ENCODE data around the gene CEP63. TPM values are rescaled to one million over a fixed set of nuclear protein-coding genes. Genes with fewer than 3 reads are reported as not detected.

CEP63 gene
- total RNA-seq, 1 donor from 2014 or later = 60.5 TPM

- Histone ChIP-seq H3K4me1 (ENCODE audit: control insufficient read depth in 3 of 3, insufficient read depth in 3 of 3, low read length in 3 of 3) (peaks cover 0 to 3% (median 0%) of the 10 kb centered on the region in 3 donors), H3K27me3 (ENCODE audit: control insufficient read depth in 3 of 3, insufficient read depth in 3 of 3, low read length in 3 of 3) (no peaks in the 10 kb centered on the region), H3K9ac (ENCODE audit: low read depth in 1 of 3, low read length in 3 of 3) (no peak overlapping the region), H3K9me3 (ENCODE audit: control insufficient read depth in 3 of 3, low read length in 3 of 3) (peaks cover 3 to 4% (median 4%) of the 10 kb centered on the region in 3 donors), H3K27ac (ENCODE audit: low read depth, low read length) (no peak overlapping the region), H3K4me3 (ENCODE audit: low read length in 3 of 3) (no peak overlapping the region), H3K36me3 (ENCODE audit: control insufficient read depth in 3 of 3, insufficient read depth in 3 of 3, low read length in 3 of 3) (no peaks in the 10 kb centered on the region)
These were observed 40.5 kb downstream of the CEP63 start for GRCh38 chr3:134526319-134526718.

- no peaks in the 10 kb centered on the region for H3K36me3 ChIP-seq (ENCODE audit: control insufficient read depth in 3 of 3, insufficient read depth in 3 of 3, low read length in 3 of 3)
- H3K4me1 ChIP-seq (ENCODE audit: control insufficient read depth in 3 of 3, insufficient read depth in 3 of 3, low read length in 3 of 3) = peaks cover 0 to 3% (median 0%) of the 10 kb centered on the region in 3 donors
- peaks cover 3 to 4% (median 4%) of the 10 kb centered on the region in 3 donors for H3K9me3 ChIP-seq (ENCODE audit: control insufficient read depth in 3 of 3, low read length in 3 of 3)
- no peak overlapping the region for H3K27ac ChIP-seq (ENCODE audit: low read depth, low read length)
- H3K9ac ChIP-seq (ENCODE audit: low read depth in 1 of 3, low read length in 3 of 3) = no peak overlapping the region
- H3K4me3 ChIP-seq (ENCODE audit: low read length in 3 of 3) = no peak overlapping the region
- no peaks in the 10 kb centered on the region for H3K27me3 ChIP-seq (ENCODE audit: control insufficient read depth in 3 of 3, insufficient read depth in 3 of 3, low read length in 3 of 3)
These were observed 41.2 kb downstream of the CEP63 start for GRCh38 chr3:134527037-134527436.

- Histone ChIP-seq H3K9me3 (ENCODE audit: control insufficient read depth in 3 of 3, low read length in 3 of 3) (peaks cover 2 to 4% (median 3%) of the 10 kb centered on the region in 3 donors), H3K4me3 (ENCODE audit: low read length in 3 of 3) (no peak overlapping the region), H3K27me3 (ENCODE audit: control insufficient read depth in 3 of 3, insufficient read depth in 3 of 3, low read length in 3 of 3) (no peaks in the 10 kb centered on the region), H3K4me1 (ENCODE audit: control insufficient read depth in 3 of 3, insufficient read depth in 3 of 3, low read length in 3 of 3) (peaks cover 0 to 3% (median 0%) of the 10 kb centered on the region in 3 donors), H3K9ac (ENCODE audit: low read depth in 1 of 3, low read length in 3 of 3) (no peak overlapping the region), H3K36me3 (ENCODE audit: control insufficient read depth in 3 of 3, insufficient read depth in 3 of 3, low read length in 3 of 3) (peaks cover 0 to 2% (median under 1%) of the 10 kb centered on the region in 3 donors), H3K27ac (ENCODE audit: low read depth, low read length) (no peak overlapping the region)
These were observed 41.8 kb downstream of the CEP63 start for GRCh38 chr3:134527538-134528186.

- Histone ChIP-seq H3K27me3 (ENCODE audit: control insufficient read depth in 3 of 3, insufficient read depth in 3 of 3, low read length in 3 of 3) (no peaks in the 10 kb centered on the region), H3K9ac (ENCODE audit: low read depth in 1 of 3, low read length in 3 of 3) (no peak overlapping the region), H3K36me3 (ENCODE audit: control insufficient read depth in 3 of 3, insufficient read depth in 3 of 3, low read length in 3 of 3) (peaks cover 13 to 23% (median 20%) of the 10 kb centered on the region in 3 donors), H3K9me3 (ENCODE audit: control insufficient read depth in 3 of 3, low read length in 3 of 3) (no peaks in the 10 kb centered on the region), H3K4me3 (ENCODE audit: low read length in 3 of 3) (no peak overlapping the region), H3K27ac (ENCODE audit: low read depth, low read length) (no peak overlapping the region), H3K4me1 (ENCODE audit: control insufficient read depth in 3 of 3, insufficient read depth in 3 of 3, low read length in 3 of 3) (peaks cover 0 to 3% (median 0%) of the 10 kb centered on the region in 3 donors)
These were observed 47.6 kb downstream of the CEP63 start for GRCh38 chr3:134533493-134533892.

GRCh38 chr3:134535186-134535970, 49.5 kb downstream of the CEP63 start:
- no peak overlapping the region for H3K4me3 ChIP-seq (ENCODE audit: low read length in 3 of 3)
- no peak overlapping the region for H3K9ac ChIP-seq (ENCODE audit: low read depth in 1 of 3, low read length in 3 of 3)
- peaks cover 13 to 23% (median 20%) of the 10 kb centered on the region in 3 donors for H3K36me3 ChIP-seq (ENCODE audit: control insufficient read depth in 3 of 3, insufficient read depth in 3 of 3, low read length in 3 of 3)
- peaks cover 0 to 3% (median 0%) of the 10 kb centered on the region in 3 donors for H3K4me1 ChIP-seq (ENCODE audit: control insufficient read depth in 3 of 3, insufficient read depth in 3 of 3, low read length in 3 of 3)
- no peak overlapping the region for H3K27ac ChIP-seq (ENCODE audit: low read depth, low read length)
- H3K27me3 ChIP-seq (ENCODE audit: control insufficient read depth in 3 of 3, insufficient read depth in 3 of 3, low read length in 3 of 3) = no peaks in the 10 kb centered on the region
- H3K9me3 ChIP-seq (ENCODE audit: control insufficient read depth in 3 of 3, low read length in 3 of 3) = no peaks in the 10 kb centered on the region

GRCh38 chr3:134536781-134537180, 50.9 kb downstream of the CEP63 start:
- Histone ChIP-seq H3K36me3 (ENCODE audit: control insufficient read depth in 3 of 3, insufficient read depth in 3 of 3, low read length in 3 of 3) (peaks cover 13 to 23% (median 20%) of the 10 kb centered on the region in 3 donors), H3K9ac (ENCODE audit: low read depth in 1 of 3, low read length in 3 of 3) (no peak overlapping the region), H3K4me3 (ENCODE audit: low read length in 3 of 3) (no peak overlapping the region), H3K27me3 (ENCODE audit: control insufficient read depth in 3 of 3, insufficient read depth in 3 of 3, low read length in 3 of 3) (no peaks in the 10 kb centered on the region), H3K27ac (ENCODE audit: low read depth, low read length) (no peak overlapping the region), H3K4me1 (ENCODE audit: control insufficient read depth in 3 of 3, insufficient read depth in 3 of 3, low read length in 3 of 3) (no peaks in the 10 kb centered on the region), H3K9me3 (ENCODE audit: control insufficient read depth in 3 of 3, low read length in 3 of 3) (no peaks in the 10 kb centered on the region)

GRCh38 chr3:134542287-134542958, 56.6 kb downstream of the CEP63 start:
- Histone ChIP-seq H3K27me3 (ENCODE audit: control insufficient read depth in 3 of 3, insufficient read depth in 3 of 3, low read length in 3 of 3) (no peaks in the 10 kb centered on the region), H3K27ac (ENCODE audit: low read depth, low read length) (no peak overlapping the region), H3K9ac (ENCODE audit: low read depth in 1 of 3, low read length in 3 of 3) (no peak overlapping the region), H3K4me1 (ENCODE audit: control insufficient read depth in 3 of 3, insufficient read depth in 3 of 3, low read length in 3 of 3) (no peaks in the 10 kb centered on the region), H3K9me3 (ENCODE audit: control insufficient read depth in 3 of 3, low read length in 3 of 3) (no peaks in the 10 kb centered on the region), H3K4me3 (ENCODE audit: low read length in 3 of 3) (no peak overlapping the region), H3K36me3 (ENCODE audit: control insufficient read depth in 3 of 3, insufficient read depth in 3 of 3, low read length in 3 of 3) (peaks cover 9 to 16% (median 10%) of the 10 kb centered on the region in 3 donors)

GRCh38 chr3:134543113-134543512, 57.3 kb downstream of the CEP63 start:
- H3K9me3 ChIP-seq (ENCODE audit: control insufficient read depth in 3 of 3, low read length in 3 of 3) = no peaks in the 10 kb centered on the region
- peaks cover 4 to 16% (median 9%) of the 10 kb centered on the region in 3 donors for H3K36me3 ChIP-seq (ENCODE audit: control insufficient read depth in 3 of 3, insufficient read depth in 3 of 3, low read length in 3 of 3)
- H3K27ac ChIP-seq (ENCODE audit: low read depth, low read length) = no peak overlapping the region
- no peaks in the 10 kb centered on the region for H3K4me1 ChIP-seq (ENCODE audit: control insufficient read depth in 3 of 3, insufficient read depth in 3 of 3, low read length in 3 of 3)
- H3K9ac ChIP-seq (ENCODE audit: low read depth in 1 of 3, low read length in 3 of 3) = no peak overlapping the region
- no peak overlapping the region for H3K4me3 ChIP-seq (ENCODE audit: low read length in 3 of 3)
- H3K27me3 ChIP-seq (ENCODE audit: control insufficient read depth in 3 of 3, insufficient read depth in 3 of 3, low read length in 3 of 3) = no peaks in the 10 kb centered on the region

GRCh38 chr3:134544316-134544715, 58.5 kb downstream of the CEP63 start:
- Histone ChIP-seq H3K4me3 (ENCODE audit: low read length in 3 of 3) (no peak overlapping the region), H3K9me3 (ENCODE audit: control insufficient read depth in 3 of 3, low read length in 3 of 3) (no peaks in the 10 kb centered on the region), H3K27ac (ENCODE audit: low read depth, low read length) (no peak overlapping the region), H3K9ac (ENCODE audit: low read depth in 1 of 3, low read length in 3 of 3) (no peak overlapping the region), H3K4me1 (ENCODE audit: control insufficient read depth in 3 of 3, insufficient read depth in 3 of 3, low read length in 3 of 3) (no peaks in the 10 kb centered on the region), H3K27me3 (ENCODE audit: control insufficient read depth in 3 of 3, insufficient read depth in 3 of 3, low read length in 3 of 3) (no peaks in the 10 kb centered on the region), H3K36me3 (ENCODE audit: control insufficient read depth in 3 of 3, insufficient read depth in 3 of 3, low read length in 3 of 3) (peaks cover 4 to 20% (median 11%) of the 10 kb centered on the region in 3 donors)
